Body of pancreas (tissue), 4 donors: ENCODE results near the gene DESI2. TPM values are rescaled to one million over a fixed set of nuclear protein-coding genes. Genes with fewer than 3 reads are reported as not detected.
A peak's percentile ranks its signal among the peaks of the same experiment; 100 is the strongest.
"Not testable (repeated sequence)": the region's sequence is repeated elsewhere in the genome, so short reads cannot be mapped to it uniquely, and the experiment has no call there.

Experiments used
- ATAC-seq: fragments of 150-250 bp; one replicate; pipeline ENCODE4 v1.9.1; 2016
- DNase-seq, 4 donors: peaks; one replicate each; pipeline ENCODE4 v3.0.0-alpha.2; 2019
- H3K27ac ChIP-seq, 4 donors: fragments of 200-600 bp; sonication (generic); 1 replicate in 3 of 4; 2 replicates in 1 of 4; pipeline versions ENCODE4 v1.5.1 to v1.6.1; 2016 to 2019; ENCODE audit warnings: mild to moderate bottlenecking in 1 of 4, mixed read lengths in 1 of 4, moderate library complexity in 1 of 4
- H3K27me3 ChIP-seq, 2 donors: fragments of 200-600 bp; sonication (generic); one replicate each; pipeline ENCODE4 v1.6.0; 2016; ENCODE audit warnings: mild to moderate bottlenecking in 1 of 2
- H3K36me3 ChIP-seq, 2 donors: fragments of 200-600 bp; sonication (generic); replicated peaks in 1 of 2; 2 replicates each; pipeline ENCODE4 v1.5.1; 2016; ENCODE audit warnings: low read depth in 2 of 2; ENCODE audit not compliant: insufficient read depth in 1 of 2
- H3K4me1 ChIP-seq: fragments of 200-600 bp; sonication (generic); one replicate; pipeline ENCODE4 v1.6.0; 2016
- H3K4me3 ChIP-seq, 2 donors: fragments of 200-600 bp; sonication (generic); 1 replicate in 1 of 2; 2 replicates in 1 of 2; pipeline ENCODE4 v1.5.1; 2016 to 2019
- H3K9me3 ChIP-seq, 3 donors: fragments of 200-600 bp; sonication (generic); 1 replicate in 2 of 3; 2 replicates in 1 of 3; pipeline ENCODE4 v1.5.1; 2016
- POLR2A ChIP-seq, 3 donors: fragments of 450-650 bp; IDR thresholded peaks; one replicate each; pipeline ENCODE4 v1.6.1; 2016; ENCODE audit warnings: antibody characterized with exemption in 3 of 3, mild to moderate bottlenecking in 2 of 3
- WGBS, 2 donors: methylation state at CpG; one replicate each; pipeline ENCODE4 v1.1.5; 2017; 5-methylcytosine and 5-hydroxymethylcytosine counted together
- intact Hi-C: fragments of 100-400 bp; cut with DNase I; formaldehyde crosslinking; loops from one replicate; pipeline ENCODE4 v1.15.1; 2023
- total RNA-seq, 2 donors: library from RNA; depleted of rRNA; stranded (reverse); fragments of >200 nt; gene quantifications; one replicate each; pipeline ENCODE4 v1.1.0, GENCODE V29; 2016
- TF ChIP-seq, protein P1 (sequence below), 7 experiments: fragments of 450-650 bp in 4 of 7; fragments of 200-600 bp in 3 of 7; sonication (generic) in 3 of 7; IDR thresholded peaks; one replicate each; pipeline ENCODE4 v1.5.1; 2016 to 2019; ENCODE audit warnings: antibody characterized with exemption in 7 of 7

DESI2 gene
- total RNA-seq, 2 donors from 2014 or later = 14.5 TPM

DNA sequence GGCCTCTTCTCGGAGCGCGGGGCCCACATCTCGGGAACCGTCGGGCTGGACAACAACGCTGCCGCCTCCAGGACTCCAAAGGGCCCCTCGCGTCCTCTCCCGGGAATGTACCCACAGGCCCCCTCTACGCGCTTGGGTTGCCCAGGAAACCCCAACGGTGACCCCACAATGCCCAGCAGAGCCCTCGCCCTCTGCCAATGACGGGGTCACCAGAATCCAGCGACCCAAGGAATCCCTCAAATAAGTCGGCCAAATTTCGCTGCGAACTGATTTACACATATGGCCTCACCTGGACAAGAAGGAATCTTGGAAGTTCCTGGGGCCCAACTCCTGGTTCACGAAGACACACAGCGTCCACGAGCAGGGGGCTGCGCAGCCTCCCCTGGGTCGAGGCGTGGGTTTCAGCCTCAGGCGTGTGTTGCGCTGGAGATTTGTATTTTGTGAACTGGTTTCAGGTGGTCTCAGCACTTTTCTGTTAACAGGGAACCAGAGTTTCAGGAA lies 78.1 kb downstream of the DESI2 start:
- WGBS, 2 donors = 53 to 100% methylated on average over 8 to 28 of the region's 28 CpGs
- no peak for TF ChIP-seq POLR2A (IDR thresholded peaks at IDR 0.05)
- TF ChIP-seq, protein P1, sequence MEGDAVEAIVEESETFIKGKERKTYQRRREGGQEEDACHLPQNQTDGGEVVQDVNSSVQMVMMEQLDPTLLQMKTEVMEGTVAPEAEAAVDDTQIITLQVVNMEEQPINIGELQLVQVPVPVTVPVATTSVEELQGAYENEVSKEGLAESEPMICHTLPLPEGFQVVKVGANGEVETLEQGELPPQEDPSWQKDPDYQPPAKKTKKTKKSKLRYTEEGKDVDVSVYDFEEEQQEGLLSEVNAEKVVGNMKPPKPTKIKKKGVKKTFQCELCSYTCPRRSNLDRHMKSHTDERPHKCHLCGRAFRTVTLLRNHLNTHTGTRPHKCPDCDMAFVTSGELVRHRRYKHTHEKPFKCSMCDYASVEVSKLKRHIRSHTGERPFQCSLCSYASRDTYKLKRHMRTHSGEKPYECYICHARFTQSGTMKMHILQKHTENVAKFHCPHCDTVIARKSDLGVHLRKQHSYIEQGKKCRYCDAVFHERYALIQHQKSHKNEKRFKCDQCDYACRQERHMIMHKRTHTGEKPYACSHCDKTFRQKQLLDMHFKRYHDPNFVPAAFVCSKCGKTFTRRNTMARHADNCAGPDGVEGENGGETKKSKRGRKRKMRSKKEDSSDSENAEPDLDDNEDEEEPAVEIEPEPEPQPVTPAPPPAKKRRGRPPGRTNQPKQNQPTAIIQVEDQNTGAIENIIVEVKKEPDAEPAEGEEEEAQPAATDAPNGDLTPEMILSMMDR (IDR thresholded peaks at IDR 0.05) = no peak
- DNase-seq (no peak), ATAC-seq (peak; percentile 15)
- H3K36me3 ChIP-seq = no peaks in the 10 kb centered on the region
- intact Hi-C loops = no loop called here
- peaks cover 4% of the 10 kb centered on the region for H3K4me1 ChIP-seq
- no peak overlapping the region for H3K4me3 ChIP-seq
- no peaks in the 10 kb centered on the region for H3K9me3 ChIP-seq
- H3K27me3 ChIP-seq = no peaks in the 10 kb centered on the region
- H3K27ac ChIP-seq = no peak overlapping the region

DNA sequence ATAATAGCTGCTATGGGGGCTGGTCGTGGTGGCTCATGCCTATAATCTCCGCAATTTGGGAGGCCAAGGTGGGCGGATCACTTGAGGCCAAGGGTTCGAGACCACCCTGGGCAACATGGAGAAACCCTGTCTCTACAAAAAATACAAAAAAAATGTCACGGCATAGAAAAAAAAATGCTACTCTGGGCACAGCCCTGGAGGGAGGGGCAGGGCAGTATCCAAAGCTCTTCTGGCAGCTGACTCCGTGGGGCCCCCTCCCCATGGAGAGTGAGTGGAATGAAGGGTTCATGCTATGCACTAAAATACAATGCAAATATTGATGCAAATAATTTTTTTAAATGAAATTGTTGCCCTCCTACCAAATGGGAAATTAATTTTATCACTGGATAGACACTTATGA lies 78.7 kb downstream of the DESI2 start:
- DNase-seq = no peak
- intact Hi-C loops = no loop called here
- Histone ChIP-seq H3K9me3 (no peaks in the 10 kb centered on the region), H3K4me1 (peaks cover 4% of the 10 kb centered on the region), H3K36me3 (no peaks in the 10 kb centered on the region), H3K4me3 (no peak overlapping the region), H3K27me3 (no peaks in the 10 kb centered on the region), H3K27ac (no peak overlapping the region)
- no peak for TF ChIP-seq POLR2A (IDR thresholded peaks at IDR 0.05)
- WGBS, 2 donors = 88 to 95% methylated on average over 6 of the region's 6 CpGs
- ATAC-seq = no peak

DNA sequence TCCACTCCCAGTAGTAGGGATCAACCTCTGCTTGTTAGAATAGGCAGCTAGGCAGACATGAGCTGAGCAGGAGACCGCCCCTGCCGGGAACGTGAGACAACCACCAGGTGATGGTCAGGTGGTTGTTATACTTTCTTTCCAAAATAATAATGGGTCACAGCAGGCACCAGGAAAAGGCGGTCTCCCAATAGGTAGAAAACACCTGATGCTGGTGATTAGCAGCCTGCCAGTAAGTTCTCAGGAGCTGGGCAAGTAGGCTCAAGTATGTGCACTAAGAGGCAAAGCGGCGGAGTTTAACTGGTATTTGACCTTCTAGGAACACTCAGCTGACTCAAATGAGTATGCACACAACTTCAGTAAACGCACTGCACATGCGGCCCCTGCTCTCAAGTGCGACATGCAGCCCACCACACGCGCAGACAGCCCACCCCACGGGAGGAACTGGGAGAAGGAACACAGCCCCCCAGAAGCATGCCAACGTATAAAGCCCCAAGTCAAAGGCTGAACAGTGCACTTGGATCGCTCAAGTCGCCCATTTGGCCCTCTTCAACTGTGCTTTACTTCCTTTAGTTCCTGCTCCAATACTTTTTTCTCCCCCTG lies 80.0 kb downstream of the DESI2 start:
- intact Hi-C loops = no loop called here
- H3K36me3 ChIP-seq = no peaks in the 10 kb centered on the region
- no peak overlapping the region for H3K4me3 ChIP-seq
- H3K27ac ChIP-seq = no peak overlapping the region
- H3K4me1 ChIP-seq = peaks cover 4% of the 10 kb centered on the region
- DNase-seq (no peak), ATAC-seq (no peak)
- TF ChIP-seq, protein P1 (IDR thresholded peaks at IDR 0.05) = no peak
- no peak for TF ChIP-seq POLR2A (IDR thresholded peaks at IDR 0.05)
- H3K9me3 ChIP-seq = no peaks in the 10 kb centered on the region
- 82 to 86% methylated on average over 10 to 15 of the region's 15 CpGs for WGBS, 2 donors
- H3K27me3 ChIP-seq = no peaks in the 10 kb centered on the region

DNA sequence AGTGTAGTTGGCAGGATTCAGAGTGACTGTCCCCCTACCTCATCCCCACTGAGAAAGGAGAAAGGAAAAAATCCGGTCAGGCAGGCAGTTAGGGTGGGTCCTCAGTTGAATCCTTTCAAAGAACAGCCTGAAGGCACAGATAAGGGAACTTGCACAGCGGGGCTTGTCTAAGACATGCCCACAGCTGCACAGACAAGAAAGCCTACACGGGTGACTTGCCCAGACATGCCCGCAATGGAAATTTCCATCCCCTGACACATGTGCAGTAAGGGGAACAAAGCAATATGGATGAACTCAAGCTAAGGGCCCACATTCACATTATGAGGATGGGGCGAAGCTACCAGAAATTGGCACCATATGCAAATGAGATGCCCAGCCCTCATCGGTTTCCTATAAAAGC lies 82.5 kb downstream of the DESI2 start:
- H3K36me3 ChIP-seq = no peaks in the 10 kb centered on the region
- H3K4me1 ChIP-seq = peaks cover 4% of the 10 kb centered on the region

DNA sequence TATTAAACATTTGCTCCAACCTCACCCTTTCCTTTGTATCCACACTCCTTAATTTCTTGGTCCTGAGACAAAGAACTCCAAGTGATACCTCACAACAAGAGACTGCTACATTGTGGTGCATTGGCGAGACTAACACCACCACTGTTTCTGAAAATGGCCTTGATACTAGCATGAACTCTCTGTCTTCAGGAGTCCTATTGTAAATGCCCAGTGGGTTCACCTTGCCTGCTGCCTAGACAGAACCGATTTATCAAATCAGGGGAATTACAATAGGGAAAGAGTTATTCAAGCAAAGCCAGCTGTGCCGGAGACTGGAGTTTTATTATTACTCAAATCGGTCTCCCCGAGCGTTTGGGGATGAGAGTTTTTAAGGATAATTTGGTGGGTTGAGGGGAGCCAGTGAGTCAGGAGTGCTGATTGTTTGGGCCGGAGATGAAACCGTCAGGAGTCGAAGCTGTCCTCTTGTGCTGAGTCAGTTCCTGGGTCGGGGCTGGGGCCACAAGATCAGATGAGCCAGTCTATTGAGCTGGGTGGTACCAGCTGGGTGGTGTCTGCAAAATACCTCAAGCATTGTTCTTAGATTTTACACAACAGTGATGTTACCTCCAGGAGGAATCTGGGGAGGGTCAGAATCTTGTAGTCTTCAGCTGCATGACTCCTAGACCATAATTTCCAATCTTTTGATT lies 83.1 kb downstream of the DESI2 start:
- no peaks in the 10 kb centered on the region for H3K9me3 ChIP-seq
- H3K27ac ChIP-seq = no peak overlapping the region
- no peak overlapping the region for H3K4me3 ChIP-seq
- H3K27me3 ChIP-seq = no peaks in the 10 kb centered on the region
- TF ChIP-seq, protein P1 (IDR thresholded peaks at IDR 0.05) = no peak
- TF ChIP-seq POLR2A (IDR thresholded peaks at IDR 0.05) = no peak
- intact Hi-C loops = no loop called here
- 87 to 88% methylated on average over 10 of the region's 10 CpGs for WGBS, 2 donors
- DNase-seq (no peak), ATAC-seq (no peak)
- H3K36me3 ChIP-seq = no peaks in the 10 kb centered on the region
- H3K4me1 ChIP-seq = peaks cover under 1% of the 10 kb centered on the region

More for the DNA sequence above, 82.5 kb downstream of the DESI2 start:
- ATAC-seq (no peak), DNase-seq (no peak)
- intact Hi-C loops = no loop called here
- Histone ChIP-seq H3K4me3 (no peak overlapping the region), H3K27me3 (no peaks in the 10 kb centered on the region), H3K9me3 (no peaks in the 10 kb centered on the region), H3K27ac (no peak overlapping the region)
- WGBS, 2 donors = 93 to 94% methylated on average over 6 of the region's 6 CpGs
- TF ChIP-seq, protein P1 (IDR thresholded peaks at IDR 0.05) = no peak
- no peak for TF ChIP-seq POLR2A (IDR thresholded peaks at IDR 0.05)

DNA sequence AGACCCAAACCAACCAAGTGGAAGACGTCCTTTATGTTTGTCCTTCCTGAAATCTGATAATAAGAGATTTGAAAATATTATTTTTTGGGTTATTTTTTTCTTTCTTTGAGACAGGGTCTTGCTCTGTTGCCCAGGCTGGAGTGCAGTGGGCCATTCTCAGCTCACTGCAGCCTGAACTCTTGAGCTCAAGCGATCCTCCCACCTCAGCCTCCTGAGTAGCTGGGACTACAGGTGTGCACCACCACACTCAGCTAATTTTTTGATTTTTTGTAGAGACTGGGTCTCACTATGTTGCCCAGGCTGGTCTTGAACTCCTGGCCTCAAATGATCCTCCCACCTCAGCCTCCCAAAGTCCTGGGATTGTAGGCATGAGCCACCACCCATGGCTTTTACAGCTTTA lies 86.2 kb downstream of the DESI2 start:
- intact Hi-C loops, H3K4me3 ChIP-seq, H3K27me3 ChIP-seq, ATAC-seq, H3K4me1 ChIP-seq, H3K27ac ChIP-seq, H3K36me3 ChIP-seq, DNase-seq, H3K9me3 ChIP-seq: not testable (repeated sequence)
- 59 to 61% methylated on average over 2 of the region's 2 CpGs for WGBS, 2 donors

DNA sequence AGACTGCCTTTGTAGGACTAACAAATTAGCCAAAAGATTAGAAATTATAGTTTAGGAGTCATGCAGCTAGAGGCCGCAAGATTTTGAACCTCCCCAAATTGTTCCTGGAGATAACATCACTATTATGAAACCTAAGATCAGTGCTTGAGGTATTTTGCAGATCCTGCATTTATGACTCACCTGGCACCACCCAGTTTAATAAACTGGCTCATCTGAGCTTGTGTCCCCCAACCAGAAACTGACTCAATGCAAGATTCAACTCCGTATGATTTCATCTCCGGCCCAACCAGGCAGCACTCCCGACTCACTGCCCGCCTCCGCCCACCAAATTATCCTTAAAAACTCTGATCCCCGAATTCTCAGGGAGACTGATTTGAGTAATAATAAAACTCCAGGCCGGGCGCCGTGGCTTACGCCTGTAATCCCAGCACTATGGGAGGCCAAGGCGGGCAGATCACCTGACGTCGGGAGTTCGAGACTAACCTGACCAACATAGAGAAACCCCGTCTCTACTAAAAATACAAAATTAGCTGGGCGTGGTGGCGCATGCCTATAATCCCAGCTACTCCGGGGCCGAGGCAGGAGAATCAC lies 87.2 kb downstream of the DESI2 start:
- H3K36me3 ChIP-seq, intact Hi-C loops, DNase-seq, H3K4me1 ChIP-seq, H3K4me3 ChIP-seq, H3K27ac ChIP-seq, H3K27me3 ChIP-seq, ATAC-seq, H3K9me3 ChIP-seq: not testable (repeated sequence)
- 88 to 91% methylated on average over 19 to 20 of the region's 20 CpGs for WGBS, 2 donors
